HG03575 (cell line): ENCODE measurements around the gene KRT7.

Experiments used
- ATAC-seq: cut with Tn5 transposase; IDR thresholded peaks from one replicate; pipeline ENCODE4 v1.9.1; 2021; ENCODE audit not compliant: unreplicated experiment, insufficient number of reproducible peaks, low FRiP score; ENCODE audit errors: extremely low read depth

KRT7 gene

GRCh38 chr12:52232674-52233461 lies at the start of gene KRT7:
KRT7 (plus strand) TSS chr12:52233243; CDS start chr12:52233297, 54 bp downstream.
- ATAC-seq, result no peak

- ATAC-seq, result no peak
Measured at GRCh38 chr12:52183544-52183910, 49.5 kb upstream of the KRT7 start.

GRCh38 chr12:52183971-52184370 lies 49.1 kb upstream of the KRT7 start:
- ATAC-seq, result no peak

GRCh38 chr12:52184813-52185212 lies 48.2 kb upstream of the KRT7 start:
- no peak for ATAC-seq

- no peak for ATAC-seq
Measured at GRCh38 chr12:52185400-52185967, 47.6 kb upstream of the KRT7 start.

- ATAC-seq, result no peak
Measured at GRCh38 chr12:52186118-52186840, 46.8 kb upstream of the KRT7 start.

GRCh38 chr12:52187206-52187605 lies 45.8 kb upstream of the KRT7 start:
- no peak for ATAC-seq

- no peak for ATAC-seq
Measured at GRCh38 chr12:52187640-52188039, 45.4 kb upstream of the KRT7 start.

- ATAC-seq, result no peak
Measured at GRCh38 chr12:52188658-52189057, 44.4 kb upstream of the KRT7 start.

GRCh38 chr12:52189376-52190174 lies 43.5 kb upstream of the KRT7 start:
- ATAC-seq, result no peak

GRCh38 chr12:52190860-52191729 lies 41.9 kb upstream of the KRT7 start:
- no peak for ATAC-seq

GRCh38 chr12:52191841-52192791 lies 40.9 kb upstream of the KRT7 start, which contains the start of gene KRT80:
KRT80 (minus strand) TSS chr12:52192014; CDS start chr12:52191902, 112 bp downstream.
- ATAC-seq, result no peak

- no peak for ATAC-seq
Measured at GRCh38 chr12:52193532-52193931, 39.5 kb upstream of the KRT7 start.

GRCh38 chr12:52193991-52194390 lies 39.1 kb upstream of the KRT7 start:
- ATAC-seq, result no peak

- no peak for ATAC-seq
Measured at GRCh38 chr12:52195065-52195730, 37.8 kb upstream of the KRT7 start.

GRCh38 chr12:52197371-52198231 lies 35.4 kb upstream of the KRT7 start:
- no peak for ATAC-seq
